ENCODE measurements around the gene PGAP1. TPM values are rescaled to one million over a fixed set of nuclear protein-coding genes. Genes with fewer than 3 reads are reported as not detected.

PGAP1 gene
- total RNA-seq, 1 experiment from 2014 or later = 29.4 TPM

GRCh38 chr2:196941398-196942078, 15.0 kb upstream of the PGAP1 start:
- peaks cover 3% of the 10 kb centered on the region; the same call in 1 of the 2 replicates for H3K4me1 Mint-ChIP-seq
- H3K36me3 Mint-ChIP-seq = no peaks in the 10 kb centered on the region
- CTCF ChIA-PET = interaction anchor here (0.6 kb wide), 1 partner anchor 113 kb away, joined by 3 read pairs; no protein-coding TSS in a partner anchor
- H3K27ac Mint-ChIP-seq = no peak overlapping the region
- TF ChIP-seq PRDM15 (CRISPR knock-in tag; IDR thresholded peaks at IDR 0.05) = no peak
- TF ChIP-seq ARID4B (CRISPR knock-in tag; IDR thresholded peaks at IDR 0.05; ENCODE audit: borderline replicate concordance) = no peak
- no peak for TF ChIP-seq ZNF416 (CRISPR knock-in tag; IDR thresholded peaks at IDR 0.05)
- TF ChIP-seq ETV6 (CRISPR knock-in tag; IDR thresholded peaks at IDR 0.05) = no peak
- no peak for TF ChIP-seq ERG (CRISPR knock-in tag; IDR thresholded peaks at IDR 0.05)
- TF ChIP-seq ATF3 (CRISPR knock-in tag; conservative IDR thresholded peaks at IDR 0.05) = no peak
- no peak for TF ChIP-seq ZBTB43 (CRISPR knock-in tag; IDR thresholded peaks at IDR 0.05)
- no peak for TF ChIP-seq IRF2 (CRISPR knock-in tag; IDR thresholded peaks at IDR 0.05; ENCODE audit: borderline replicate concordance, low read depth)
- no peak for TF ChIP-seq ZNF423 (CRISPR knock-in tag; IDR thresholded peaks at IDR 0.05)
- TF ChIP-seq PRRX2 (CRISPR knock-in tag; IDR thresholded peaks at IDR 0.05) = no peak
- TF ChIP-seq ZNF425 (CRISPR knock-in tag; conservative IDR thresholded peaks at IDR 0.05) = no peak
- no peak for TF ChIP-seq ZNF263 (CRISPR knock-in tag; IDR thresholded peaks at IDR 0.05; ENCODE audit: low read depth)
- H3K4me3 Mint-ChIP-seq = no peak overlapping the region
- POLR2A ChIA-PET = no interaction called here
- ATAC-seq (no peak), DNase-seq (ENCODE audit: low spot score) (no peak)
- no peaks in the 10 kb centered on the region for H3K27me3 Mint-ChIP-seq (ENCODE audit: low read depth)
- H3K9me3 Mint-ChIP-seq = no peaks in the 10 kb centered on the region

All from WTC11 (cell line).